GM19099 (cell line): Measurements from ENCODE around the gene TBC1D20.

ENCODE experiments used
- POLR2A ChIP-seq: IDR thresholded peaks from 3 replicates; pipeline ENCODE4 v1.6.1; 2011; ENCODE audit warnings: low read depth; ENCODE audit not compliant: insufficient read length; ENCODE audit errors: extremely low read depth

TBC1D20 gene

GRCh38 chr20:445514-446336, 16.6 kb downstream of the TBC1D20 start:
- TF ChIP-seq POLR2A: no peak

- TF ChIP-seq POLR2A: no peak
These were observed 17.4 kb downstream of the TBC1D20 start for GRCh38 chr20:444862-445426.

DNA sequence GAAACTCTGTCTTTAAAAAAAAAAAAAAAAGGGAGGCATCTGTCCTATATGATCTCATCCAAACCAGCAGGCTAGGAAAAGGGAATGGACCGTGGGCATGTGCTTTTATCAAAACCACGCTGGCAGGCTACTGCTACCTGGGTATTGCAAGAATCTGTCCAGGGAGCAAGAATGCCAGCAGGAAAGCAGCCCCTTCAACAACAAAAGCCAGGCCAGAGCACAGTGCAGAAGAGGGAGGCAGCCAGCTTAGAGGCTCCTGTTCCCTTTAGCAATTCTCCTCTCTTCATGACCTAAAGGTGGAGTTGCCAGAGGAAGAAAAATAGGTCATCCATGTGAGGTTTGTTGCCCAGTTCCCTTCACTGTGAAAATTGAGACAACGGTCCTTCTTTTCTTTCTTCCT, 18.2 kb downstream of the TBC1D20 start:
- TF ChIP-seq POLR2A: no peak

DNA sequence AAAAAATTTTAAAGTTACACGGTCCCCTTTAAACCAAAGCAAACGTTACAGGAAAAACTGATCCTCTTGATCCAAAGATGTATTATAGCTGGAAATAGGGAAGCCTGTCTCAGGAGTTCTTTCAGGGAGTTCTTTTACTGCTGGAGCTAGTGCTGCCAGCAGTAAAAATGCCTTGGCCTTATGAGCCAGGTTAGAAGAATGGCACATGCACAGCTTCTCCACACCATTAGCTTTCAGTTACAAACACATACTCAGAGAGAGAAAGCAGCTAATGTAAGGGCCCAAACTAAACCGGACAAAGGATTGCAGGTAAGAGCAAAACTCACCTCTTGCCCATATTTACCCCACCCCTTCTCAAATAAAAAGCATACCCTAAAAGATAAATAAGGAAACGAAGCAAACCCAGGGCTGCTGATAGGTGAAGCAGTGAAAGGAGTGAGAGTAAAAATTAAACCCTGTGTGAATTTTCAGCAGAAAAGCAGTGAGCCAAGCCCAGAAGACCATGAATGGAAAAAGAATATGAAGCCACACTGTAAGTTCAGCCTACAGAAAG, 19.0 kb downstream of the TBC1D20 start:
- TF ChIP-seq POLR2A: no peak

GRCh38 chr20:440636-441035, 21.7 kb downstream of the TBC1D20 start:
- no peak for TF ChIP-seq POLR2A

DNA sequence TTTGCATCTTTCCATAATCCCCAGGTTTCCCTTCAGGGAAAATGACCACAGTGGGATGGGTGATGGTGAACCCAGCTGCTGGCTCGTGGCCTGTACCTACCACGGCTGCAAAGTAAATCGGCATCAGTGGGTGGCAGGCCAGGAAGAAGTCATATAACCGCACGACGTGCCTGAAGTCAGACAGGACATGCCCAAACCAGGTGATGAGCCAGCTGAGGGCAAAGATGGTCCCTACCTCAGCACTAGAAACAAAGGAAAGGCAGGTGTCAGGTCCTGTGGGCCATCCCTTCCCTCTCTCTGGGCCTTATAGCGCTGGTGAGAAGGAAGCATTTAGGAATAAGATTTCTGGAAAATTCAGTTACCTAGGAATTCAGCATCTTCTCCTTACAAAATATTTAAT, 22.2 kb downstream of the TBC1D20 start:
- TF ChIP-seq POLR2A: no peak

DNA sequence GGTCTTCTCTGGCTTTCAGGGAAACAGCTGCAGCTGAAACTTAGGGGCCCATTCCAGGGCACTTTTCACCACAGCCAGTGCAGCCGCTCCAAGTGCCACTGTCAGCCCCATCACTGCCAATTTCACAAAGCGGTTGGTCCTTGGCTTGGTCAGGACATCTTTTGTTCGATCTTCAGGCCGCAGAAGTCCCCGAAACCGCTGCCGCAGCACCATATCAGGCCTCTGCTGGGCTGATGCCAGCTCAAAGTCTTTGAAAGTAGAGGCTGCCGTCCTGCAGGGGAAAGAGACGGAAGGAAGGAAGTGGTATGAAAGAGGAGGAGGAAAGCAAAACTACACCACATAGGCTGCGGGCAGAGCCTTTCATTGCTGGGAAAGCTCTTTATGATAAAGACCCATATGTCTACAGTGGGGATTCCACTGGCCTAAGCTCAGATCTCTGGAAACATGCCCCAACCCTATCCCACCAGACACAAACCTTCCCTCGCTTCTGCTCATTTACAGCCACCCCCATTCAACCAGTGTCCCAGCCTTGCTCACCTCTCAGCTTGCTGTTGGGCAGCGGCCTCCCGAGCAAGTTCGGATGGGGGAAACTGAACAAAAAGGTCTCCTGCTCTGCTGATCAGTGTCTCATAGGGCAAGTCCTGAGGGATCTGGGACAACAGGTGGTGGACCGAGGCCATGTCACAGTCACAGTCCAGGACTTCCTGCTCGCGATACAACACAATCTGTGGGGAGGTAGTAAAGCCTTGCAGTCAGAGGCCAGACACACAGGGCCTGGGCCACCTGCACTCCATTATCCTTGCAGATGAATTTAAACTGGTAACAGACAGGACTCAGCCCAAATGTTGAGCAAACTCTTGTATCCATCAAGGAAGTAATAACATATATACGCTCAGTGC, 23.5 kb downstream of the TBC1D20 start:
- TF ChIP-seq POLR2A: no peak

- no peak for TF ChIP-seq POLR2A
These were observed 24.4 kb downstream of the TBC1D20 start for GRCh38 chr20:437787-438486.

DNA sequence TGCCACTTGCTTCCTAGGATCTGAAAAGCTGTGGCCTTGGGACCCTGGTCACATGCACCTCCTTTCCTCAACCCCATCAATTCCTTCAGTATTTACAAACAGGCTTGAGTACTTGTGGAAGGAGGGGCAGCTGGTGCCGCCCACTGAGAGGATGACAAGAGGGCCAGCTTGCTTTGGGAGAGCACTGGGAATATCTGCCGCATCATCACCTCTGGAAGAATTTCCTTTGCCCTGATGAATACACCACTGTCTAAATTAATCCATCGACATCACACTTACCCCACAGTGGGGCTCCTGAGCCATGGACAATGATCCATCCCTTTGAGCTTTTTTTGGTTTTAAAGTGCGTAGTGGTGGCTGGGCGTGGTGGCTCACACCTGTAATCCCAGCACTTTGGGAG, 25.9 kb downstream of the TBC1D20 start:
- no peak for TF ChIP-seq POLR2A

- TF ChIP-seq POLR2A: no peak
These were observed 26.8 kb downstream of the TBC1D20 start for GRCh38 chr20:435558-435957.

- TF ChIP-seq POLR2A: no peak
These were observed 27.5 kb downstream of the TBC1D20 start for GRCh38 chr20:434661-435419.

DNA sequence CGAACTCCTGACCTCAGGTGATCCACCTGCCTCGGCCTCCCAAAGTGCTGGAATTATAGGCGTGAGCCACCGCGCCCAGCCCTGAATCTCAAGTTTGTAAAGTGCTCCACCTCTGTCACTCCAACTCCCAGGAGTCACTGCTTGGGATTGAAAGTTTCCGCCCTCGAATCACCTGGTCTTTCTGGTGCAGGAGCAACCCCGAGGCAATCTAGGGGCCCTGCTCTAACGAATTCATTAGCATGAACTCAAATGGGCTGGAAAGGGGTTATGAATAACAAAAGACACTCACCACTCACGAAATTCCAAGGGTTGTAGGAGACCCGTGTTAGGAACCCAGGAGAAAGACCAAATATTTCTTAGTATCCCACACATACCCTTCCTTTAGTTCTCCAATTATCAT, 28.1 kb downstream of the TBC1D20 start:
- no peak for TF ChIP-seq POLR2A

- peak; percentile 28 for TF ChIP-seq POLR2A
These were observed 28.9 kb downstream of the TBC1D20 start for GRCh38 chr20:433300-433975.
